Panc1 (cell line): ENCODE results near the gene ADCY3. TPM values are rescaled to one million over a fixed set of nuclear protein-coding genes. Genes with fewer than 3 reads are reported as not detected.

Experiments used
- ATAC-seq: fragments of 200-7000 bp; cut with Tn5 transposase; 2 replicates; pipeline ENCODE4 v1.9.1; 2020; ENCODE audit warnings: mild to moderate bottlenecking, moderate library complexity
- BruUV-seq: library from RNA; stranded (reverse); fragments of 400-500 nt; replicated peaks from 2 replicates; lab custom pipeline; 2021; lab: Mats Ljungman, UMichigan
- CTCF ChIA-PET: fragments of 300-600 bp; sonication (Branson Sonifier 250); formaldehyde crosslinking; loops from one replicate; lab custom pipeline; 2022; ENCODE audit warnings: antibody characterized with exemption; lab: Charles Lee
- POLR2A ChIA-PET: fragments of 300-600 bp; sonication (Branson Sonifier 250); formaldehyde crosslinking; loops from one replicate; lab custom pipeline; 2022; ENCODE audit warnings: antibody characterized with exemption; lab: Charles Lee
- DNase-seq: peaks from one replicate; pipeline ENCODE4 v3.0.0-alpha.2; 2010; ENCODE audit warnings: low read depth, low spot score
- H3K27ac ChIP-seq: 2 replicates; pipeline ENCODE4 v1.5.1; 2011; ENCODE audit warnings: mild to moderate bottlenecking, low read length, inconsistent platforms
- H3K27me3 ChIP-seq: fragments of 200-500 bp; sonication (Bioruptor generic); 2 replicates; pipeline ENCODE4 v1.6.0; 2014; ENCODE audit warnings: low read length, inconsistent platforms; ENCODE audit not compliant: control insufficient read depth, insufficient read depth
- H3K36me3 ChIP-seq: fragments of 200-500 bp; sonication (Bioruptor generic); 2 replicates; pipeline ENCODE4 v1.5.1; 2014; ENCODE audit warnings: inconsistent platforms, mild to moderate bottlenecking, low read length, moderate library complexity; ENCODE audit not compliant: control insufficient read depth, insufficient read depth
- H3K4me1 ChIP-seq: 2 replicates; pipeline ENCODE4 v1.5.1; 2011; ENCODE audit warnings: inconsistent platforms, mild to moderate bottlenecking, low read length, moderate library complexity; ENCODE audit not compliant: control insufficient read depth, insufficient read depth
- H3K4me3 ChIP-seq, 2 experiments: 2 replicates each; pipeline ENCODE4 v1.5.1; 2011 to 2012; ENCODE audit warnings: low read depth in 2 of 2, low read length in 2 of 2, mild to moderate bottlenecking in 2 of 2, inconsistent platforms in 1 of 2, moderate library complexity in 1 of 2
- H3K9me3 ChIP-seq: fragments of 200-500 bp; sonication (Bioruptor generic); 2 replicates; pipeline ENCODE4 v1.5.1; 2014; ENCODE audit warnings: low read depth, mild to moderate bottlenecking, inconsistent platforms, low read length, moderate library complexity; ENCODE audit not compliant: control insufficient read depth, insufficient read depth
- CTCF ChIP-seq: fragments of 450-650 bp; IDR thresholded peaks from 2 replicates; pipeline ENCODE4 v1.5.1; 2017; ENCODE audit warnings: mild to moderate bottlenecking
- POLR2AphosphoS5 ChIP-seq: IDR thresholded peaks from 2 replicates; pipeline ENCODE4 v1.6.1; 2012; ENCODE audit warnings: mild to moderate bottlenecking, low read depth, low read length, moderate library complexity
- REST ChIP-seq, 2 experiments: IDR thresholded peaks; 2 replicates each; pipeline ENCODE4 v1.6.1; 2011 to 2012; ENCODE audit warnings: low read depth in 2 of 2, control low read depth in 1 of 2, low read length in 1 of 2, mild to moderate bottlenecking in 1 of 2, moderate library complexity in 1 of 2; ENCODE audit not compliant: insufficient read depth in 1 of 2
- SIN3A ChIP-seq: IDR thresholded peaks from 2 replicates; pipeline ENCODE4 v1.6.1; 2012; ENCODE audit warnings: low read depth, mild to moderate bottlenecking, low read length, moderate library complexity, borderline replicate concordance; ENCODE audit not compliant: insufficient read depth
- TCF7L2 ChIP-seq: IDR thresholded peaks from 2 replicates; pipeline ENCODE4 v1.6.1; 2011; ENCODE audit warnings: mild to moderate bottlenecking, low read depth, low read length, inconsistent platforms
- in situ Hi-C: cut with HindIII; loops from 2 replicates; pipeline ENCODE4 v1.10.0; 2016; ENCODE audit warnings: low sequenced_read_pairs, low pct_unique_long_range_greater_than_20kb
- intact Hi-C: fragments of 100-400 bp; cut with micrococcal nuclease; formaldehyde crosslinking; loops from one replicate; pipeline ENCODE4 v1.10.0; 2022; ENCODE audit not compliant: unreplicated experiment
- total RNA-seq: library from RNA; stranded (reverse); gene quantifications from one replicate; pipeline ENCODE4 v1.2.1, GENCODE V29; 2021; ENCODE audit not compliant: unreplicated experiment

The ADCY3 gene
- total RNA-seq, 1 experiment from 2014 or later = 34.1 TPM

GRCh38 chr2:24855022-24855622 lies 64.9 kb downstream of the ADCY3 start:
- intact Hi-C loops (no loop called here), in situ Hi-C loops (no loop called here)
- no peaks in the 10 kb centered on the region for H3K9me3 ChIP-seq
- no peaks in the 10 kb centered on the region for H3K4me1 ChIP-seq
- ATAC-seq = no peak
- no peaks in the 10 kb centered on the region for H3K27me3 ChIP-seq
- ChIA-PET POLR2A (no interaction called here), CTCF (no interaction called here)
- BruUV-seq = no TSS peak
- no peak overlapping the region for H3K4me3 ChIP-seq
- DNase-seq = no peak
- TF ChIP-seq REST (IDR thresholded peaks at IDR 0.05; ENCODE audit: insufficient read depth in 1 of 2, low read depth in 2 of 2, low read length in 1 of 2) (no peak), TCF7L2 (no peak), POLR2AphosphoS5 (no peak), CTCF (no peak), SIN3A (no peak)
- no peaks in the 10 kb centered on the region for H3K36me3 ChIP-seq
- no peak overlapping the region for H3K27ac ChIP-seq

- Histone ChIP-seq H3K36me3 (no peaks in the 10 kb centered on the region), H3K27me3 (no peaks in the 10 kb centered on the region), H3K4me3 (no peak overlapping the region), H3K27ac (no peak overlapping the region), H3K4me1 (no peaks in the 10 kb centered on the region), H3K9me3 (no peaks in the 10 kb centered on the region)
- no TSS peak for BruUV-seq
- no peak for TF ChIP-seq POLR2AphosphoS5
- no peak for TF ChIP-seq TCF7L2
- TF ChIP-seq CTCF = no peak
- TF ChIP-seq REST (IDR thresholded peaks at IDR 0.05; ENCODE audit: insufficient read depth in 1 of 2, low read depth in 2 of 2, low read length in 1 of 2) = no peak
- TF ChIP-seq SIN3A = no peak
- in situ Hi-C loops = no loop called here
- ChIA-PET POLR2A (no interaction called here), CTCF (no interaction called here)
- intact Hi-C loops = no loop called here
- DNase-seq = no peak
- no peak for ATAC-seq
Measured at GRCh38 chr2:24853996-24854395, 66.0 kb downstream of the ADCY3 start.
